ENCODE results near the gene RBM26. TPM values are rescaled to one million over a fixed set of nuclear protein-coding genes. Genes with fewer than 3 reads are reported as not detected.

Gene RBM26
- total RNA-seq, 4 donors from 2014 or later = 23.4 to 78.5 (median 34.2) TPM

GRCh38 chr13:79432086-79432485 is 26.0 kb upstream of the RBM26 start:
- H3K4me3 ChIP-seq = no peak overlapping the region
- no peaks in the 10 kb centered on the region for H3K27me3 ChIP-seq
- no peak overlapping the region for H3K27ac ChIP-seq
- 73% methylated on average over 5 of the region's 6 CpGs for WGBS
- no peak for DNase-seq (ENCODE audit: low spot score in 2 of 2)
- H3K9me3 ChIP-seq = no peaks in the 10 kb centered on the region
- no peaks in the 10 kb centered on the region for H3K4me1 ChIP-seq
- TF ChIP-seq EP300 (IDR thresholded peaks at IDR 0.05) (no peak), POLR2AphosphoS5 (IDR thresholded peaks at IDR 0.05) (no peak), POLR2A (IDR thresholded peaks at IDR 0.05) (no peak)
- TF ChIP-seq, protein P1, sequence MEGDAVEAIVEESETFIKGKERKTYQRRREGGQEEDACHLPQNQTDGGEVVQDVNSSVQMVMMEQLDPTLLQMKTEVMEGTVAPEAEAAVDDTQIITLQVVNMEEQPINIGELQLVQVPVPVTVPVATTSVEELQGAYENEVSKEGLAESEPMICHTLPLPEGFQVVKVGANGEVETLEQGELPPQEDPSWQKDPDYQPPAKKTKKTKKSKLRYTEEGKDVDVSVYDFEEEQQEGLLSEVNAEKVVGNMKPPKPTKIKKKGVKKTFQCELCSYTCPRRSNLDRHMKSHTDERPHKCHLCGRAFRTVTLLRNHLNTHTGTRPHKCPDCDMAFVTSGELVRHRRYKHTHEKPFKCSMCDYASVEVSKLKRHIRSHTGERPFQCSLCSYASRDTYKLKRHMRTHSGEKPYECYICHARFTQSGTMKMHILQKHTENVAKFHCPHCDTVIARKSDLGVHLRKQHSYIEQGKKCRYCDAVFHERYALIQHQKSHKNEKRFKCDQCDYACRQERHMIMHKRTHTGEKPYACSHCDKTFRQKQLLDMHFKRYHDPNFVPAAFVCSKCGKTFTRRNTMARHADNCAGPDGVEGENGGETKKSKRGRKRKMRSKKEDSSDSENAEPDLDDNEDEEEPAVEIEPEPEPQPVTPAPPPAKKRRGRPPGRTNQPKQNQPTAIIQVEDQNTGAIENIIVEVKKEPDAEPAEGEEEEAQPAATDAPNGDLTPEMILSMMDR (IDR thresholded peaks at IDR 0.05) = no peak
- H3K36me3 ChIP-seq = no peaks in the 10 kb centered on the region

DNA sequence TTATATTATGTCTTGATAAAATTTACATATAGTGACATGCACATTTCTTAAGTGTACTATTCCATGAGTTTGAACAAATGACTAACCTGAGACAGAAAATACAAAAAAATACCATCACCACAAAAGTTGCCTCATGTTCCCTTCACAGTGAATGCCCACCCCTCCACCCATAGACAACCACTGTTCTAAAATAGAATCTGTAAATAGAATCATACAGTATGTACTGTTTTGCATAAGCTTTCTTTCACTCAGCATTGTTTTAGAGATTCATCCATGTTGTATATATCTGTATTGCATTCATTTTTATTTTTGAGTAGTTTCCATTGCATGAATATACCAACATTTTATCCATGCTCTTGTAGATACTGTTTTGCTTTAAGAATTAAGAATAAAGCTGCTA is 23.3 kb upstream of the RBM26 start:
- no peak overlapping the region for H3K27ac ChIP-seq
- no peak overlapping the region for H3K4me3 ChIP-seq
- H3K27me3 ChIP-seq = no peaks in the 10 kb centered on the region
- no peaks in the 10 kb centered on the region for H3K36me3 ChIP-seq
- no peaks in the 10 kb centered on the region for H3K4me1 ChIP-seq
- no peak for DNase-seq (ENCODE audit: low spot score in 2 of 2)
- no peaks in the 10 kb centered on the region for H3K9me3 ChIP-seq
- TF ChIP-seq POLR2AphosphoS5 (IDR thresholded peaks at IDR 0.05) (no peak), POLR2A (IDR thresholded peaks at IDR 0.05) (no peak), EP300 (IDR thresholded peaks at IDR 0.05) (no peak)
- TF ChIP-seq, protein P1 (IDR thresholded peaks at IDR 0.05) = no peak

GRCh38 chr13:79427883-79428282 is 21.8 kb upstream of the RBM26 start:
- TF ChIP-seq, protein P1 (IDR thresholded peaks at IDR 0.05) = no peak
- TF ChIP-seq POLR2A (IDR thresholded peaks at IDR 0.05) (no peak), POLR2AphosphoS5 (IDR thresholded peaks at IDR 0.05) (no peak), EP300 (IDR thresholded peaks at IDR 0.05) (no peak)
- DNase-seq (ENCODE audit: low spot score in 2 of 2) = no peak
- no peaks in the 10 kb centered on the region for H3K9me3 ChIP-seq
- H3K36me3 ChIP-seq = no peaks in the 10 kb centered on the region
- 64% methylated on average over 2 of the region's 2 CpGs for WGBS
- H3K4me3 ChIP-seq = no peak overlapping the region
- no peak overlapping the region for H3K27ac ChIP-seq
- no peaks in the 10 kb centered on the region for H3K4me1 ChIP-seq
- no peaks in the 10 kb centered on the region for H3K27me3 ChIP-seq

DNA sequence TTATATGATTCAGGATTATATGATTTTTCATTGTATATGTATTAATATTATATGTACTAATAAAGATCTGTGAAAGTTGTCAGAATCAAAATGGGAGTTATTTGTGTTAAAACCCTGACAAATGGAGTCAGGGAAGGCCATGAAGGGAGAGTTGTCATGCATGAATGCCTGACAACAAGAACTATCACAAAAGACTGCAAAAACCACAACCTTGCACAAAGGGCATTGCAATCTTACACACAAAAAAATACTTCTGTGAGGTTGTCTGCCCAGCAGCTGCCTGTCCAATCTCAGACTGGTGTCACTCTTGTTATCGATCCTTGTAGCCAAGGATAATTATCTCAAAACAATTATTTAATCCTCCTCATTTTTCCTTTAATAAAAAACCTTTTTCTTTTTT is 21.2 kb upstream of the RBM26 start:
- TF ChIP-seq, protein P1 (IDR thresholded peaks at IDR 0.05) = no peak
- TF ChIP-seq POLR2AphosphoS5 (IDR thresholded peaks at IDR 0.05) = no peak
- TF ChIP-seq POLR2A (IDR thresholded peaks at IDR 0.05) = no peak
- TF ChIP-seq EP300 (IDR thresholded peaks at IDR 0.05) = no peak
- Histone ChIP-seq H3K4me1 (no peaks in the 10 kb centered on the region), H3K36me3 (no peaks in the 10 kb centered on the region), H3K9me3 (no peaks in the 10 kb centered on the region), H3K4me3 (no peak overlapping the region), H3K27ac (no peak overlapping the region), H3K27me3 (no peaks in the 10 kb centered on the region)
- WGBS = 92% methylated on average over 1 of the region's 1 CpG
- DNase-seq (ENCODE audit: low spot score in 2 of 2) = no peak

- no peaks in the 10 kb centered on the region for H3K27me3 ChIP-seq
- H3K4me3 ChIP-seq = no peak overlapping the region
- 19% methylated on average over 2 of the region's 2 CpGs for WGBS
- H3K27ac ChIP-seq = no peak overlapping the region
- H3K36me3 ChIP-seq = no peaks in the 10 kb centered on the region
- H3K4me1 ChIP-seq = no peaks in the 10 kb centered on the region
- no peak for DNase-seq (ENCODE audit: low spot score in 2 of 2)
- H3K9me3 ChIP-seq = no peaks in the 10 kb centered on the region
- no peak for TF ChIP-seq POLR2A (IDR thresholded peaks at IDR 0.05)
- TF ChIP-seq EP300 (IDR thresholded peaks at IDR 0.05) = no peak
- TF ChIP-seq, protein P1 (IDR thresholded peaks at IDR 0.05) = peak; percentile 45 to 59
Measured at GRCh38 chr13:79423801-79424642, 18.0 kb upstream of the RBM26 start.
